Pulmonary artery endothelial cell (primary cell): ENCODE data around the gene PORCN. TPM values are rescaled to one million over a fixed set of nuclear protein-coding genes. Genes with fewer than 3 reads are reported as not detected.

ENCODE experiments used
- DNase-seq: peaks from one replicate; pipeline ENCODE4 v3.0.0-alpha.2; 2011; ENCODE audit warnings: low read depth, low spot score
- total RNA-seq: library from RNA; depleted of rRNA; stranded (reverse); fragments of >200 nt; gene quantifications from 2 replicates; pipeline ENCODE4 v1.2.3, GENCODE V29; 2014

The PORCN gene
- total RNA-seq, 1 donor from 2014 or later: 10.8 TPM

- DNase-seq: peak; percentile 76
These were observed 32.8 kb upstream of the PORCN start, which contains the start of gene FTSJ1 for GRCh38 chrX:48475774-48476577. TSS of gene FTSJ1 (plus strand) at chrX:48476199. CDS start at chrX:48478048, 1,849 bp downstream.

GRCh38 chrX:48476919-48477318, 31.9 kb upstream of the PORCN start:
- DNase-seq: no peak

GRCh38 chrX:48477960-48478755, 30.6 kb upstream of the PORCN start:
- no peak for DNase-seq

GRCh38 chrX:48478806-48479205, 30.0 kb upstream of the PORCN start:
- DNase-seq: no peak

- DNase-seq: no peak
These were observed 28.6 kb upstream of the PORCN start for GRCh38 chrX:48480142-48480541.

- no peak for DNase-seq
These were observed 28.2 kb upstream of the PORCN start for GRCh38 chrX:48480583-48480982.

- DNase-seq: no peak
These were observed 26.3 kb upstream of the PORCN start for GRCh38 chrX:48482526-48482925.

- DNase-seq: no peak
These were observed 21.4 kb upstream of the PORCN start for GRCh38 chrX:48487362-48487798.

GRCh38 chrX:48488034-48488433, 20.8 kb upstream of the PORCN start:
- no peak for DNase-seq

- DNase-seq: no peak
These were observed 19.5 kb upstream of the PORCN start for GRCh38 chrX:48489296-48489695.

- no peak for DNase-seq
These were observed 18.9 kb upstream of the PORCN start for GRCh38 chrX:48489892-48490291.

- DNase-seq: no peak
These were observed 18.1 kb upstream of the PORCN start for GRCh38 chrX:48490661-48491060.

GRCh38 chrX:48491809-48492208, 17.0 kb upstream of the PORCN start:
- no peak for DNase-seq

- no peak for DNase-seq
These were observed 16.4 kb upstream of the PORCN start for GRCh38 chrX:48492293-48492910.

- DNase-seq: no peak
These were observed 14.9 kb upstream of the PORCN start for GRCh38 chrX:48493890-48494364.

- no peak for DNase-seq
These were observed 12.1 kb upstream of the PORCN start for GRCh38 chrX:48496660-48497059.

- no peak for DNase-seq
These were observed 10.9 kb upstream of the PORCN start for GRCh38 chrX:48497871-48498270.

GRCh38 chrX:48498374-48498809, 10.4 kb upstream of the PORCN start:
- DNase-seq: no peak

- DNase-seq: no peak
These were observed 4.5 kb upstream of the PORCN start for GRCh38 chrX:48504261-48504660.

- DNase-seq: no peak
These were observed 3.3 kb upstream of the PORCN start for GRCh38 chrX:48505481-48505880.

GRCh38 chrX:48507246-48507645, 1.5 kb upstream of the PORCN start:
- no peak for DNase-seq

GRCh38 chrX:48509245-48509590, 426 bp downstream of the PORCN start:
- DNase-seq: no peak
